C4-2B (cell line): ENCODE results near the gene MLLT1.

Experiments
- ZFX ChIP-seq: fragments of 450-650 bp; IDR thresholded peaks from 2 replicates; pipeline ENCODE4 v1.6.1; 2017
- TF ChIP-seq, protein P1 (sequence below): fragments of 450-650 bp; conservative IDR thresholded peaks from 2 replicates; pipeline ENCODE4 v1.5.1; 2017; ENCODE audit warnings: mild to moderate bottlenecking

DNA sequence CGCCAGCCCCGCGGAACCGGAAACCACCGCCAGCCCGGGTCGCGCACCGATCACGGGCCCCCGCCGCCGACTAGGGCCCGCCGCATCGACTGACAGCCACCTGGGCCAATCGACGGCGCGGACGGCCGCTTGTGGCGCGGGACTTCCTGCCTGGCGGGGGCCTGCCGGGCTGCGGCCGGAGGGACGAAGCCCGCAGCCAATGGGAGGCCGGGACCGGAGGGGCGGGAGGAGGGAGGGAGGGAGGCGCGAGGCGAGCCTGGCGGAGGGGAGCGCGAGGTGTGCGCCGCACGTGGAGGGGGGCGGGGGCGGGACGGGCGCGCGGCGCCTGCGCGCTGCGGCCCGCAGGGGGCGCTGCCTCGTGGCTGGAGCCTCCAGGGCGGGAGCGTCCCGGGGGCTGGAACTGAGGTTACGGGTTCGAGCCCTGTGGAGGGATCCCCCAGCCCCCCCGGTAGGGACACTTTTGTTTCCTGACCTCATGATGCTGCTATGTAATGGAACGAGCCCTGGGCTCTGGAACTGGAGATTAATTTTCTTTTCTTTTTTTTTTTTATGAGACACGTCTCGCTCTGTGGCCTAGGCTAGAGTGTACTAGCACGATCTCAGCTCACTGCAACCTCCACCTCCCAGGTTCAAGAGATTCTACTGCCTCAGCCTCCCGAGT, at the start of gene MLLT1:
- TF ChIP-seq, protein P1, sequence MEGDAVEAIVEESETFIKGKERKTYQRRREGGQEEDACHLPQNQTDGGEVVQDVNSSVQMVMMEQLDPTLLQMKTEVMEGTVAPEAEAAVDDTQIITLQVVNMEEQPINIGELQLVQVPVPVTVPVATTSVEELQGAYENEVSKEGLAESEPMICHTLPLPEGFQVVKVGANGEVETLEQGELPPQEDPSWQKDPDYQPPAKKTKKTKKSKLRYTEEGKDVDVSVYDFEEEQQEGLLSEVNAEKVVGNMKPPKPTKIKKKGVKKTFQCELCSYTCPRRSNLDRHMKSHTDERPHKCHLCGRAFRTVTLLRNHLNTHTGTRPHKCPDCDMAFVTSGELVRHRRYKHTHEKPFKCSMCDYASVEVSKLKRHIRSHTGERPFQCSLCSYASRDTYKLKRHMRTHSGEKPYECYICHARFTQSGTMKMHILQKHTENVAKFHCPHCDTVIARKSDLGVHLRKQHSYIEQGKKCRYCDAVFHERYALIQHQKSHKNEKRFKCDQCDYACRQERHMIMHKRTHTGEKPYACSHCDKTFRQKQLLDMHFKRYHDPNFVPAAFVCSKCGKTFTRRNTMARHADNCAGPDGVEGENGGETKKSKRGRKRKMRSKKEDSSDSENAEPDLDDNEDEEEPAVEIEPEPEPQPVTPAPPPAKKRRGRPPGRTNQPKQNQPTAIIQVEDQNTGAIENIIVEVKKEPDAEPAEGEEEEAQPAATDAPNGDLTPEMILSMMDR = peak; percentile 96
- TF ChIP-seq ZFX = no peak
